Subcutaneous preadipocyte (primary cell): Measurements from ENCODE around the gene HNRNPA0. TPM values are rescaled to one million over a fixed set of nuclear protein-coding genes. Genes with fewer than 3 reads are reported as not detected.

Experiments used
- total RNA-seq: library from RNA; depleted of rRNA; stranded (reverse); fragments of >200 nt; gene quantifications from 2 replicates; pipeline ENCODE4 v1.2.3, GENCODE V29; 2012

The HNRNPA0 gene
- total RNA-seq = 9.9 and 13.9 TPM in 2 replicates

DNA sequence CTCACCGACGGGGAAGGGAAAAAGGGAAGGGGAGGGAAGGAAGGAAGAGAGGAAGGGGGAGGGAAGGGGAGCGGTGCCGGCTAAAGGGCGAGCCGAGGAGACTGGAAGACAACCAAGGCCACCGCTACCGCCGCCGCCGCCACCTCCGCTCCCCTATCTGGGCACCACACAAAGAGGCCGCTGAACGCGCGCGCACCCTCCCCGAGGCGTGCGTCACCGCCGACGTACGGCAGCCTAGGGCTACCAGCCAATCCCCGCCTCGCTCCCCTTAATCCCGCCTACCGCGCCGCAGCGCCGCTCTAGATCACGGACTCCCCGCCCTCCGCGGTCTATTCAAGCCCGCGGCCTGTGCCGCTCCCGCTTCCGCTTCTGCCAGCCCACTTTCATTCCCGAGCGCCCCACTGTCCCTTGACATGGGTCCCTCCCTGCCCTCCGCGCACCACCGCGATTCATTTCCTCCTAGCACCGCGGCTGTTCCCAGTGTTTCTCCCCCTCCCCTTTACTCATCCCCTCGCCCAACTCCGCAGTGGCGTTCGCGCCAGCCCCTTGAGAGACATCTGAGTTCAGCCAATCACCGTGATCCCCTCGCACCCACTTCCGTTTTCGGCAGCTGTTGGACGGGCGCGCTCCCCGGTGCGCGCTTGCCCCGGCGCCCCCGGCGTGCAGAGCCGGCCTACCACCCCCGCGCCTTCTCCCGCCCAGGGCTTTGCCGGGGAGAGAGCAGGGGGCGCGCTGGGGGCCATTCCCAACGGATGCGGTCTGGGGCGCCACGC is at the start of gene HNRNPA0:
TSS of gene HNRNPA0 (minus strand) at position 176 of the 773 bp plus-strand sequence. CDS start 297 bp downstream, outside the sequence.

DNA sequence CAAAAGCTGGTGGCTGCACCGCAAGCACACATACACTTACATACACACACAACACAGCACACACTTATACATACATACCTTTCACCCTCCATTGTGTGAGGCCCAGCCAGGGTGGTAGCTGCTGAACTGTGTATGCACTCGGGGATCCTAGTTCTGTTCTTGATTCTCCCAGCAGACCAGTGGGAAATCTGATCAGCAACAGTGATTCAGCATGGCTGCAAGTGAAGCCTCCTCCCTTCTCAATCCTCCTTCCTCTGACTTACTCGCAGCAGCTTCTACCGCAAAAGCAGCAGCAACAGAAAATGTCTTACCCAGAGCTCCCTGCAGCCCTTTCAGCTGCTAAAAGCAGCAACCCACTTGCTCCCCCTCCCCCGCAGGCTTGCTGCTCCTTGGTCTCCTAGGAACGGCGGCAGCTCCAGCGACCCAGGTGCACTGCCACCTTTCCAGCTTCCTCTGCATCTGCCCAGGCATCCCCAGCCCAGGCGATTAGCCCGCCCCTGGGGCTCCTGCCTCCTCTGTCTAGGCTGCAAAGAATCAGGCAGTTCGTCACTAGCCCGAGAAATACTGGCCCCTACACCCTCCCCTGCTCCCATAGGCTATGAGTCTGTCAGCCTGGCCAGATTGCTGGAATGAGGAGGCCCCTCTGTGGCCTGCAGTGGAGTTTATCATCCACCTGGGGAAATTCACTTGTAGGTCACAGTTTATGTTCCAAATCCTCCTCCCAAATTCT is 18.4 kb downstream of the HNRNPA0 start, which contains the start of gene KLHL3:
TSS of gene KLHL3 (minus strand) at position 535 of the 730 bp plus-strand sequence. CDS start at position 92, 443 bp downstream.

Other genes with a start within 250 kb of the HNRNPA0 start
- 2.5 and 3.7 TPM in 2 replicates for gene KLHL3, start 18.3 kb downstream of the HNRNPA0 start, total RNA-seq
- gene MYOT, start 113.5 kb upstream of the HNRNPA0 start, total RNA-seq = not detected in 2 replicates
- not detected in 2 replicates for gene PKD2L2, start 135.1 kb upstream of the HNRNPA0 start, total RNA-seq